ENCODE measurements around the gene MCRIP2. TPM values are rescaled to one million over a fixed set of nuclear protein-coding genes. Genes with fewer than 3 reads are reported as not detected.

Gene MCRIP2
- total RNA-seq, 1 donor from 2014 or later = 20.9 TPM

- Histone ChIP-seq H4K20me1 (ENCODE audit: insufficient read depth, low read length) (no peaks in the 10 kb centered on the region), H3K27ac (ENCODE audit: low read depth, low read length) (peak within 1 kb of the TSS; percentile 81), H3K9ac (ENCODE audit: low read length) (peak within 1 kb of the TSS; percentile 84), H3K79me2 (ENCODE audit: insufficient read depth, low read length) (peaks cover 16% of the 10 kb centered on the region), H3K27me3 (ENCODE audit: insufficient read depth, low read length) (no peaks in the 10 kb centered on the region), H2AFZ (ENCODE audit: low read depth, low read length) (peak within 1 kb of the TSS; percentile 80), H3K36me3 (ENCODE audit: insufficient read depth, low read length) (no peaks in the 10 kb centered on the region), H3K4me2 (ENCODE audit: low read length) (peak within 1 kb of the TSS; percentile 91), H3K9me3 (ENCODE audit: insufficient read depth, low read depth, low read length) (no peaks in the 10 kb centered on the region), H3K4me1 (ENCODE audit: insufficient read depth, low read length) (peaks cover 15% of the 10 kb centered on the region), H3K4me3 (ENCODE audit: insufficient read depth, low read depth, low read length) (peak within 1 kb of the TSS; percentile 62)
- Mint-ChIP-seq H3K4me3 (ENCODE audit: unreplicated experiment) (peak within 1 kb of the TSS; percentile 87), H3K36me3 (ENCODE audit: low read depth, unreplicated experiment) (peaks cover 3% of the 10 kb centered on the region), H3K4me1 (ENCODE audit: low read depth, unreplicated experiment) (no peaks in the 10 kb centered on the region), H3K9me3 (ENCODE audit: unreplicated experiment) (no peaks in the 10 kb centered on the region), H3K27me3 (ENCODE audit: low read depth, unreplicated experiment) (no peaks in the 10 kb centered on the region), H3K27ac (ENCODE audit: unreplicated experiment) (peak within 1 kb of the TSS; percentile 62)
- TF ChIP-seq EZH2 (IDR thresholded peaks at IDR 0.05; ENCODE audit: insufficient read depth, low read length) (no peak), CTCF (IDR thresholded peaks at IDR 0.05; ENCODE audit: insufficient read depth, low read depth, low read length) (no peak)
- FAIRE-seq (no peak), DNase-seq (ENCODE audit: low read depth) (peak; percentile 81)
These were observed 7.4 kb downstream of the MCRIP2 start, which contains the start of gene WDR90 for GRCh38 chr16:648781-649589. Gene WDR90 (plus strand): TSS chr16:649365. CDS start chr16:649417, 52 bp downstream.

GRCh38 chr16:649631-650030, 8.0 kb downstream of the MCRIP2 start:
- Histone ChIP-seq H3K36me3 (ENCODE audit: insufficient read depth, low read length) (no peaks in the 10 kb centered on the region), H3K79me2 (ENCODE audit: insufficient read depth, low read length) (peaks cover 16% of the 10 kb centered on the region), H3K9me3 (ENCODE audit: insufficient read depth, low read depth, low read length) (no peaks in the 10 kb centered on the region), H2AFZ (ENCODE audit: low read depth, low read length) (peak overlapping the region; percentile 80), H3K4me3 (ENCODE audit: insufficient read depth, low read depth, low read length) (peak overlapping the region; percentile 62), H3K27me3 (ENCODE audit: insufficient read depth, low read length) (no peaks in the 10 kb centered on the region), H3K4me1 (ENCODE audit: insufficient read depth, low read length) (peaks cover 15% of the 10 kb centered on the region), H3K9ac (ENCODE audit: low read length) (peak overlapping the region; percentile 84), H3K4me2 (ENCODE audit: low read length) (peak overlapping the region; percentile 91), H3K27ac (ENCODE audit: low read depth, low read length) (peak overlapping the region; percentile 81), H4K20me1 (ENCODE audit: insufficient read depth, low read length) (no peaks in the 10 kb centered on the region)
- DNase-seq (ENCODE audit: low read depth) = no peak
- Mint-ChIP-seq H3K4me1 (ENCODE audit: low read depth, unreplicated experiment) (no peaks in the 10 kb centered on the region), H3K27me3 (ENCODE audit: low read depth, unreplicated experiment) (no peaks in the 10 kb centered on the region), H3K9me3 (ENCODE audit: unreplicated experiment) (no peaks in the 10 kb centered on the region), H3K27ac (ENCODE audit: unreplicated experiment) (no peak overlapping the region), H3K4me3 (ENCODE audit: unreplicated experiment) (peak overlapping the region; percentile 76), H3K36me3 (ENCODE audit: low read depth, unreplicated experiment) (peaks cover 3% of the 10 kb centered on the region)
- TF ChIP-seq CTCF (IDR thresholded peaks at IDR 0.05; ENCODE audit: insufficient read depth, low read depth, low read length) (no peak), EZH2 (IDR thresholded peaks at IDR 0.05; ENCODE audit: insufficient read depth, low read length) (no peak)
- no peak for FAIRE-seq

GRCh38 chr16:651844-652243, 10.2 kb downstream of the MCRIP2 start:
- H3K9me3 Mint-ChIP-seq (ENCODE audit: unreplicated experiment) = no peaks in the 10 kb centered on the region
- H3K4me1 Mint-ChIP-seq (ENCODE audit: low read depth, unreplicated experiment) = no peaks in the 10 kb centered on the region
- no peak for TF ChIP-seq CTCF (IDR thresholded peaks at IDR 0.05; ENCODE audit: insufficient read depth, low read depth, low read length)
- no peak for TF ChIP-seq EZH2 (IDR thresholded peaks at IDR 0.05; ENCODE audit: insufficient read depth, low read length)
- H3K36me3 Mint-ChIP-seq (ENCODE audit: low read depth, unreplicated experiment) = peaks cover 3% of the 10 kb centered on the region
- H3K27me3 Mint-ChIP-seq (ENCODE audit: low read depth, unreplicated experiment) = no peaks in the 10 kb centered on the region
- no peaks in the 10 kb centered on the region for H3K27me3 ChIP-seq (ENCODE audit: insufficient read depth, low read length)
- peaks cover 16% of the 10 kb centered on the region for H3K79me2 ChIP-seq (ENCODE audit: insufficient read depth, low read length)
- no peak overlapping the region for H3K9ac ChIP-seq (ENCODE audit: low read length)
- no peak overlapping the region for H3K27ac ChIP-seq (ENCODE audit: low read depth, low read length)
- H3K27ac Mint-ChIP-seq (ENCODE audit: unreplicated experiment) = no peak overlapping the region
- no peak overlapping the region for H2AFZ ChIP-seq (ENCODE audit: low read depth, low read length)
- FAIRE-seq = no peak
- H3K9me3 ChIP-seq (ENCODE audit: insufficient read depth, low read depth, low read length) = no peaks in the 10 kb centered on the region
- H3K4me1 ChIP-seq (ENCODE audit: insufficient read depth, low read length) = peaks cover 15% of the 10 kb centered on the region
- no peak overlapping the region for H3K4me2 ChIP-seq (ENCODE audit: low read length)
- H4K20me1 ChIP-seq (ENCODE audit: insufficient read depth, low read length) = no peaks in the 10 kb centered on the region
- no peak overlapping the region for H3K4me3 ChIP-seq (ENCODE audit: insufficient read depth, low read depth, low read length)
- H3K4me3 Mint-ChIP-seq (ENCODE audit: unreplicated experiment) = no peak overlapping the region
- no peaks in the 10 kb centered on the region for H3K36me3 ChIP-seq (ENCODE audit: insufficient read depth, low read length)
- no peak for DNase-seq (ENCODE audit: low read depth)

Measured in astrocyte (in vitro differentiated cells and primary cell).